ENCODE measurements around the gene LRRN4CL. TPM values are rescaled to one million over a fixed set of nuclear protein-coding genes. Genes with fewer than 3 reads are reported as not detected.

The LRRN4CL gene
- total RNA-seq, 2 experiments from 2014 or later: 0.65 to 0.79 TPM

GRCh38 chr11:62646825-62647608 is 42.3 kb downstream of the LRRN4CL start:
- Histone ChIP-seq H3K79me2 (ENCODE audit: insufficient read depth, low read depth, low read length) (peaks cover 54% of the 10 kb centered on the region), H3K4me1 (ENCODE audit: insufficient read depth, low read length, poor library complexity, severe bottlenecking) (peaks cover 29% of the 10 kb centered on the region), H4K20me1 (ENCODE audit: insufficient read depth, low read length) (no peaks in the 10 kb centered on the region), H3K4me2 (ENCODE audit: low read length) (peak overlapping the region; percentile 44), H3K4me3 (ENCODE audit: low read depth, low read length, poor library complexity, severe bottlenecking) (peak overlapping the region; percentile 25), H3K9me3 (ENCODE audit: low read length) (no peaks in the 10 kb centered on the region), H3K36me3 (ENCODE audit: insufficient read depth, low read length) (peaks cover 55% of the 10 kb centered on the region), H2AFZ (ENCODE audit: low read length) (no peak overlapping the region), H3K9me2 (ENCODE audit: insufficient read depth, low read length) (no peaks in the 10 kb centered on the region), H3K27ac (ENCODE audit: low read depth, low read length, poor library complexity, severe bottlenecking) (no peak overlapping the region)
- POLR2A ChIA-PET: interaction anchor here (0.6 to 1.7 kb wide), 6 partner anchors 10 to 57 kb away, joined by 4 to 20 read pairs (median 8); partner anchors contain the start of genes C11orf98 and CSKMT
- TF ChIP-seq CTCF (conservative IDR thresholded peaks at IDR 0.05; ENCODE audit: low read length) (no peak), EZH2phosphoT487 (IDR thresholded peaks at IDR 0.05; ENCODE audit: borderline replicate concordance, low read depth, low read length) (no peak)
- CTCF ChIA-PET (ENCODE audit: unreplicated experiment): interaction anchor here (0.6 to 0.9 kb wide), 3 partner anchors 55 to 1538 kb away, joined by 3 to 10 read pairs (median 7); no protein-coding TSS in a partner anchor
- no TSS peak for BruUV-seq (replicated peaks)
- intact Hi-C loops (cut with micrococcal nuclease; ENCODE audit: unreplicated experiment): loop anchor here (1.0 kb wide), 2 partner anchors 114 to 194 kb away; partner anchors contain the start of gene POLR2G
- DNase-seq (ENCODE audit: low spot score): no peak

GRCh38 chr11:62645946-62646824 is 43.1 kb downstream of the LRRN4CL start, which contains the start of gene GANAB:
GANAB (minus strand) TSS chr11:62646613; CDS start chr11:62646599, 14 bp downstream.
- BruUV-seq (replicated peaks): TSS peak; percentile 75
- H2AFZ ChIP-seq (ENCODE audit: low read length): no peak within 1 kb of the TSS; the same call in 1 of the 2 replicates
- CTCF ChIA-PET (ENCODE audit: unreplicated experiment): interaction anchor here (0.6 to 0.9 kb wide), 3 partner anchors 55 to 1539 kb away, joined by 3 to 10 read pairs (median 7); no protein-coding TSS in a partner anchor
- no peaks in the 10 kb centered on the region for H4K20me1 ChIP-seq (ENCODE audit: insufficient read depth, low read length)
- no peaks in the 10 kb centered on the region for H3K9me2 ChIP-seq (ENCODE audit: insufficient read depth, low read length)
- TF ChIP-seq CTCF (conservative IDR thresholded peaks at IDR 0.05; ENCODE audit: low read length) (no peak), EZH2phosphoT487 (IDR thresholded peaks at IDR 0.05; ENCODE audit: borderline replicate concordance, low read depth, low read length) (no peak)
- H3K4me3 ChIP-seq (ENCODE audit: low read depth, low read length, poor library complexity, severe bottlenecking): peak within 1 kb of the TSS; percentile 95
- peaks cover 54% of the 10 kb centered on the region for H3K79me2 ChIP-seq (ENCODE audit: insufficient read depth, low read depth, low read length)
- no peaks in the 10 kb centered on the region for H3K9me3 ChIP-seq (ENCODE audit: low read length)
- H3K36me3 ChIP-seq (ENCODE audit: insufficient read depth, low read length): peaks cover 60% of the 10 kb centered on the region
- peak within 1 kb of the TSS; percentile 82 for H3K4me2 ChIP-seq (ENCODE audit: low read length)
- H3K27ac ChIP-seq (ENCODE audit: low read depth, low read length, poor library complexity, severe bottlenecking): peak within 1 kb of the TSS; percentile 76
- POLR2A ChIA-PET: interaction anchor here (0.9 to 1.7 kb wide), 7 partner anchors 9 to 27 kb away, joined by 4 to 20 read pairs (median 7); partner anchors contain the start of genes C11orf98 and CSKMT
- intact Hi-C loops (cut with micrococcal nuclease; ENCODE audit: unreplicated experiment): loop anchor here (1.0 kb wide), 2 partner anchors 115 to 195 kb away; partner anchors contain the start of gene POLR2G
- peak; percentile 99 for DNase-seq (ENCODE audit: low spot score)
- peaks cover 20% of the 10 kb centered on the region for H3K4me1 ChIP-seq (ENCODE audit: insufficient read depth, low read length, poor library complexity, severe bottlenecking)

All from OCI-LY7 (cell line).